ENCODE data around the gene CREG1.

CREG1 gene

GRCh38 chr1:167533851-167534300 is 19.7 kb downstream of the CREG1 start:
- no peaks in the 10 kb centered on the region for H3K27me3 ChIP-seq (ENCODE audit: control insufficient read depth, insufficient read depth, low read length, poor library complexity, severe bottlenecking)
- H3K4me1 ChIP-seq (ENCODE audit: control insufficient read depth, insufficient read depth, low read length), result peaks cover 9% of the 10 kb centered on the region
- H3K27ac ChIP-seq (ENCODE audit: insufficient read depth, low read depth, low read length, poor library complexity, severe bottlenecking), result no peak overlapping the region
- H3K4me3 ChIP-seq (ENCODE audit: insufficient read depth, low read depth, low read length), result no peak overlapping the region
- 16% methylated on average over 8 of the region's 8 CpGs for WGBS, 2 experiments
- no peaks in the 10 kb centered on the region for H3K36me3 ChIP-seq (ENCODE audit: control insufficient read depth, insufficient read depth, low read length)
- no peaks in the 10 kb centered on the region for H3K9me3 ChIP-seq (ENCODE audit: control insufficient read depth, low read length)

DNA sequence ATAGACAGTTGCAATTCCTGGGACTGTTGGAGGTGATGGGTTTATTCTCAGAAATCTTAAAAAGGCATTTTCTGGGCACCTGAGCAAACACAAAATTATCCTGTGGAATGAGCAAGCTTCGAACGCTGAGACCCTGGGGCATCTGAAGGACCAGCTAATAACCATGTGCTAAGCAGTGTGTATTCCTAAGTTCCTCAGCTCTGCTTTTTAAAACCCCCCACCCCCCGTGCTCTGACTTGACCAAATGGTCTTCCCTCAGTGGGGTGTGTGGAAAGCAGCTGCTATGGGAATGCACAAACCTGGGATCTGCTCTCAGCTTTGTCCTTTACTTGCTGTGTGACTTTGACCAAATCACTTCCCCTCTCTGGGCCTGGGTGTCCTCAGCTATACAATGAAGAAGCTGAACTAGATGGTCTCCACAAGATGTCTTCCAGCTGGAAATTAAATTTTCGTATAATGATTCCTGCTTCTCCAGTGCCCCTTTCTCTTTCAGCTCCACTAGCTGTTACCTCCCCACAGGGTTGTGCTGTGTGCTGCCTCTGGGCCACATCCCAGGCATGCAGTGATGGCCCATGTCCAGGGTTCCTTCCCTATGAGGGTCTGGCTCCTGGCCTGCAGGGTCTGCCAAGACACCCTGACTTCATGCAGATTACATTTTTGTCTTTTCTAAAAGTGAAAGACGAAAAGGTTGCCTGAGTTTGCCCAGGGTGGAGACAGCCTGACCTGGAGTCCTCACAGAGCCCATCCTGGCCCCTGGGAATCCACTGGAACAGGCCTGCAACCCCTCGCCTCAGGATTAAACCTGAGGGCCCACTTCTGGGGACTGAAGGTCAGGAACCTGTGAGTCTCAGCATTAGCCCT is 20.4 kb downstream of the CREG1 start:
- H3K36me3 ChIP-seq (ENCODE audit: control insufficient read depth, insufficient read depth, low read length), result no peaks in the 10 kb centered on the region

DNA sequence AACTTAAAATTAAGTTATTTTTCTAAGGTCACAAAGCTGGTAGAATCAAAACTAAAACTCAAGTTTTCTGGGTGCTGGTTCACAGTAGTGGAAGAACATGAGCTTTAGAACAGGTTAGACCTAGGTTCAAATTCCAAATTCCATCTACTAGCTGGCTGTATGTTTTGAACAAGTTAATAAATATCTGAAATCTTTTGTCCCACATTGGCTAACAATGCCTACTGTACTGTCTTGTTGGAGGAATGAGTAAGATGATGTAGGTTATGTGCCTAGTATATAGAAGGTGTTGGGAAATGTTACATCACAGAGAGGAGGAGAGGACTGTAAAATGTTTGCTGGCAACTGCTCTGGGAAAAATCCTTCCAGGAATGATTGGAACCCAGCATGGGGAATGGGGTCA is 21.2 kb downstream of the CREG1 start:
- Histone ChIP-seq H3K4me3 (ENCODE audit: insufficient read depth, low read depth, low read length) (no peak overlapping the region), H3K27ac (ENCODE audit: insufficient read depth, low read depth, low read length, poor library complexity, severe bottlenecking) (no peak overlapping the region), H3K4me1 (ENCODE audit: control insufficient read depth, insufficient read depth, low read length) (peaks cover 9% of the 10 kb centered on the region)

More for the DNA sequence above, 20.4 kb downstream of the CREG1 start:
- Histone ChIP-seq H3K27me3 (ENCODE audit: control insufficient read depth, insufficient read depth, low read length, poor library complexity, severe bottlenecking) (no peaks in the 10 kb centered on the region), H3K4me1 (ENCODE audit: control insufficient read depth, insufficient read depth, low read length) (peaks cover 9% of the 10 kb centered on the region), H3K4me3 (ENCODE audit: insufficient read depth, low read depth, low read length) (no peak overlapping the region), H3K9me3 (ENCODE audit: control insufficient read depth, low read length) (no peaks in the 10 kb centered on the region), H3K27ac (ENCODE audit: insufficient read depth, low read depth, low read length, poor library complexity, severe bottlenecking) (peak overlapping the region; percentile 26)
- WGBS, 2 experiments, result 81 to 86% methylated on average over 6 of the region's 6 CpGs

GRCh38 chr1:167529829-167530474 is 23.6 kb downstream of the CREG1 start:
- H3K4me3 ChIP-seq (ENCODE audit: insufficient read depth, low read depth, low read length), result no peak overlapping the region
- H3K27ac ChIP-seq (ENCODE audit: insufficient read depth, low read depth, low read length, poor library complexity, severe bottlenecking), result no peak overlapping the region
- peaks cover 9% of the 10 kb centered on the region for H3K4me1 ChIP-seq (ENCODE audit: control insufficient read depth, insufficient read depth, low read length)
- WGBS, 2 experiments, result 94% methylated on average over 8 of the region's 8 CpGs
- no peaks in the 10 kb centered on the region for H3K27me3 ChIP-seq (ENCODE audit: control insufficient read depth, insufficient read depth, low read length, poor library complexity, severe bottlenecking)
- H3K9me3 ChIP-seq (ENCODE audit: control insufficient read depth, low read length), result no peaks in the 10 kb centered on the region
- no peaks in the 10 kb centered on the region for H3K36me3 ChIP-seq (ENCODE audit: control insufficient read depth, insufficient read depth, low read length)

More for the DNA sequence above, 21.2 kb downstream of the CREG1 start:
- no peaks in the 10 kb centered on the region for H3K9me3 ChIP-seq (ENCODE audit: control insufficient read depth, low read length)
- H3K36me3 ChIP-seq (ENCODE audit: control insufficient read depth, insufficient read depth, low read length), result no peaks in the 10 kb centered on the region
- H3K27me3 ChIP-seq (ENCODE audit: control insufficient read depth, insufficient read depth, low read length, poor library complexity, severe bottlenecking), result no peaks in the 10 kb centered on the region

- Histone ChIP-seq H3K4me3 (ENCODE audit: insufficient read depth, low read depth, low read length) (no peak overlapping the region), H3K9me3 (ENCODE audit: control insufficient read depth, low read length) (peaks cover 2% of the 10 kb centered on the region), H3K27me3 (ENCODE audit: control insufficient read depth, insufficient read depth, low read length, poor library complexity, severe bottlenecking) (no peaks in the 10 kb centered on the region), H3K36me3 (ENCODE audit: control insufficient read depth, insufficient read depth, low read length) (no peaks in the 10 kb centered on the region), H3K4me1 (ENCODE audit: control insufficient read depth, insufficient read depth, low read length) (peaks cover 4% of the 10 kb centered on the region), H3K27ac (ENCODE audit: insufficient read depth, low read depth, low read length, poor library complexity, severe bottlenecking) (no peak overlapping the region)
- 94% methylated on average over 3 of the region's 3 CpGs for WGBS, 2 experiments
These were observed 25.4 kb downstream of the CREG1 start for GRCh38 chr1:167528057-167528728.

- WGBS, 2 experiments, result 74 to 79% methylated on average over 8 of the region's 8 CpGs
- H3K27ac ChIP-seq (ENCODE audit: insufficient read depth, low read depth, low read length, poor library complexity, severe bottlenecking), result no peak overlapping the region
- no peaks in the 10 kb centered on the region for H3K4me1 ChIP-seq (ENCODE audit: control insufficient read depth, insufficient read depth, low read length)
- no peak overlapping the region for H3K4me3 ChIP-seq (ENCODE audit: insufficient read depth, low read depth, low read length)
- H3K27me3 ChIP-seq (ENCODE audit: control insufficient read depth, insufficient read depth, low read length, poor library complexity, severe bottlenecking), result no peaks in the 10 kb centered on the region
- no peaks in the 10 kb centered on the region for H3K36me3 ChIP-seq (ENCODE audit: control insufficient read depth, insufficient read depth, low read length)
- H3K9me3 ChIP-seq (ENCODE audit: control insufficient read depth, low read length), result peaks cover 2% of the 10 kb centered on the region
These were observed 26.7 kb downstream of the CREG1 start for GRCh38 chr1:167526667-167527383.

GRCh38 chr1:167524651-167525050 is 28.9 kb downstream of the CREG1 start:
- H3K27ac ChIP-seq (ENCODE audit: insufficient read depth, low read depth, low read length, poor library complexity, severe bottlenecking), result no peak overlapping the region
- H3K36me3 ChIP-seq (ENCODE audit: control insufficient read depth, insufficient read depth, low read length), result no peaks in the 10 kb centered on the region
- H3K4me3 ChIP-seq (ENCODE audit: insufficient read depth, low read depth, low read length), result no peak overlapping the region
- no peaks in the 10 kb centered on the region for H3K27me3 ChIP-seq (ENCODE audit: control insufficient read depth, insufficient read depth, low read length, poor library complexity, severe bottlenecking)
- H3K9me3 ChIP-seq (ENCODE audit: control insufficient read depth, low read length), result peaks cover 2% of the 10 kb centered on the region
- 86 to 90% methylated on average over 9 of the region's 9 CpGs for WGBS, 2 experiments
- no peaks in the 10 kb centered on the region for H3K4me1 ChIP-seq (ENCODE audit: control insufficient read depth, insufficient read depth, low read length)

- Histone ChIP-seq H3K27ac (ENCODE audit: insufficient read depth, low read depth, low read length, poor library complexity, severe bottlenecking) (no peak overlapping the region), H3K9me3 (ENCODE audit: control insufficient read depth, low read length) (peaks cover 2% of the 10 kb centered on the region), H3K4me3 (ENCODE audit: insufficient read depth, low read depth, low read length) (no peak overlapping the region), H3K4me1 (ENCODE audit: control insufficient read depth, insufficient read depth, low read length) (no peaks in the 10 kb centered on the region), H3K36me3 (ENCODE audit: control insufficient read depth, insufficient read depth, low read length) (no peaks in the 10 kb centered on the region), H3K27me3 (ENCODE audit: control insufficient read depth, insufficient read depth, low read length, poor library complexity, severe bottlenecking) (no peaks in the 10 kb centered on the region)
- 90 to 95% methylated on average over 4 to 5 of the region's 5 CpGs for WGBS, 2 experiments
These were observed 31.3 kb downstream of the CREG1 start for GRCh38 chr1:167522246-167522645.

DNA sequence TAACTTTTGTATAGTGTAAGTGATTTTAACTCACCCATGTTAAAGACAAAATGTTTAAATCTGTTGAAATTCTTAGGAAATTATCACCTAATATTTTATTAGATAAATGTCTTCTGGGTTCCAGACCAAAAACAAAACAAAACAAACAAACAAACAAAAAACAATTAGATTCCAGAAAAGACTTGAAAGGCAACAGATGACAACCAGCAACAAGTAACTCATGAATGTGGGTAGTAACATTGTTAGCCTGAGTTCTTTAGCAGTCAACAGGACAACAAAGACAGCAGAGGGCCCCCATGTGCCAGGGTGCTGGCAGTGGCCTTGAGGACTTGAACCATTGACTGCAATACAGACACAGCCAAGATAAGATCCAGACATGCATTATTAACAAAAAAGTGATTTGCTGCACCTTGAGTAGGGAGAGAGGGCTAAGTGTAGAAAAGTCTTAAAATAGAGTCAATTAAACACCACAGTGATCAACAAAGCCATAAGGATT is 32.8 kb downstream of the CREG1 start:
- no peak overlapping the region for H3K4me3 ChIP-seq (ENCODE audit: insufficient read depth, low read depth, low read length)
- peaks cover 2% of the 10 kb centered on the region for H3K9me3 ChIP-seq (ENCODE audit: control insufficient read depth, low read length)
- no peaks in the 10 kb centered on the region for H3K27me3 ChIP-seq (ENCODE audit: control insufficient read depth, insufficient read depth, low read length, poor library complexity, severe bottlenecking)
- H3K27ac ChIP-seq (ENCODE audit: insufficient read depth, low read depth, low read length, poor library complexity, severe bottlenecking), result no peak overlapping the region
- H3K36me3 ChIP-seq (ENCODE audit: control insufficient read depth, insufficient read depth, low read length), result no peaks in the 10 kb centered on the region
- H3K4me1 ChIP-seq (ENCODE audit: control insufficient read depth, insufficient read depth, low read length), result no peaks in the 10 kb centered on the region
